PFSK-1 (cell line): ENCODE measurements around the gene CABLES1.

ENCODE experiments used
- FOXP2 ChIP-seq: optimal IDR thresholded peaks from 2 replicates; pipeline ENCODE3; 2011; ENCODE audit warnings: borderline replicate concordance, control low read depth, inconsistent platforms; ENCODE audit not compliant: insufficient read depth; ENCODE audit errors: extremely low read length, extremely low read depth
- POLR2AphosphoS5 ChIP-seq: IDR thresholded peaks from 2 replicates; pipeline ENCODE4 v1.6.1; 2012; ENCODE audit warnings: low read depth, mild to moderate bottlenecking, control low read depth, low read length, moderate library complexity
- REST ChIP-seq, 2 experiments: IDR thresholded peaks; 2 replicates each; pipeline versions ENCODE4 v1.6.1 to v1.8.0; 2011 to 2012; ENCODE audit warnings: low read depth in 2 of 2, low read length in 2 of 2, control low read depth in 1 of 2, inconsistent platforms in 1 of 2, mild to moderate bottlenecking in 1 of 2, moderate library complexity in 1 of 2; ENCODE audit not compliant: insufficient read depth in 1 of 2
- SIN3A ChIP-seq: IDR thresholded peaks from 2 replicates; pipeline ENCODE4 v1.6.1; 2012; ENCODE audit warnings: mild to moderate bottlenecking, low read length, moderate library complexity, borderline replicate concordance; ENCODE audit not compliant: insufficient read depth
- TAF1 ChIP-seq: IDR thresholded peaks from 2 replicates; pipeline ENCODE4 v1.6.1; 2012; ENCODE audit warnings: low read length, control low read depth, borderline replicate concordance; ENCODE audit not compliant: insufficient read depth

The CABLES1 gene

GRCh38 chr18:23131693-23132319 is 3.5 kb upstream of the CABLES1 start:
- TF ChIP-seq TAF1 (no peak), SIN3A (no peak), REST (IDR thresholded peaks at IDR 0.05; ENCODE audit: insufficient read depth in 1 of 2, low read depth in 2 of 2, low read length in 2 of 2) (no peak), FOXP2 (no peak), POLR2AphosphoS5 (no peak)

- no peak for TF ChIP-seq TAF1
- no peak for TF ChIP-seq POLR2AphosphoS5
- no peak for TF ChIP-seq REST (IDR thresholded peaks at IDR 0.05; ENCODE audit: insufficient read depth in 1 of 2, low read depth in 2 of 2, low read length in 2 of 2)
- TF ChIP-seq FOXP2 = no peak
These were observed 1.2 kb upstream of the CABLES1 start for GRCh38 chr18:23133860-23134779.

- TF ChIP-seq SIN3A (no peak), TAF1 (no peak; the same call in 1 of the 2 replicates), REST (IDR thresholded peaks at IDR 0.05; ENCODE audit: insufficient read depth in 1 of 2, low read depth in 2 of 2, low read length in 2 of 2) (no peak), POLR2AphosphoS5 (no peak), FOXP2 (no peak)
These were observed 453 bp downstream of the CABLES1 start for GRCh38 chr18:23135550-23136325.

- no peak for TF ChIP-seq SIN3A
These were observed 1.2 kb downstream of the CABLES1 start for GRCh38 chr18:23136326-23137096.

GRCh38 chr18:23137097-23137635 is 1.9 kb downstream of the CABLES1 start:
- no peak for TF ChIP-seq POLR2AphosphoS5
- TF ChIP-seq SIN3A = no peak
- no peak for TF ChIP-seq REST (IDR thresholded peaks at IDR 0.05; ENCODE audit: insufficient read depth in 1 of 2, low read depth in 2 of 2, low read length in 2 of 2)
- TF ChIP-seq TAF1 = no peak
- TF ChIP-seq FOXP2 = no peak
